Stimulated activated CD4-positive, alpha-beta T cell treated with anti-CD3 and anti-CD28 coated beads, TNF-alpha, amount 100 ng/mL, for 24 hours (primary cell): ENCODE results near the gene RAB17.

Source experiments
- DNase-seq, 3 experiments: peaks; one replicate each; pipeline ENCODE4 v3.0.0-alpha.2; 2020; ENCODE audit warnings: low read depth in 3 of 3

Gene RAB17, protein sequence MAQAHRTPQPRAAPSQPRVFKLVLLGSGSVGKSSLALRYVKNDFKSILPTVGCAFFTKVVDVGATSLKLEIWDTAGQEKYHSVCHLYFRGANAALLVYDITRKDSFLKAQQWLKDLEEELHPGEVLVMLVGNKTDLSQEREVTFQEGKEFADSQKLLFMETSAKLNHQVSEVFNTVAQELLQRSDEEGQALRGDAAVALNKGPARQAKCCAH

DNA sequence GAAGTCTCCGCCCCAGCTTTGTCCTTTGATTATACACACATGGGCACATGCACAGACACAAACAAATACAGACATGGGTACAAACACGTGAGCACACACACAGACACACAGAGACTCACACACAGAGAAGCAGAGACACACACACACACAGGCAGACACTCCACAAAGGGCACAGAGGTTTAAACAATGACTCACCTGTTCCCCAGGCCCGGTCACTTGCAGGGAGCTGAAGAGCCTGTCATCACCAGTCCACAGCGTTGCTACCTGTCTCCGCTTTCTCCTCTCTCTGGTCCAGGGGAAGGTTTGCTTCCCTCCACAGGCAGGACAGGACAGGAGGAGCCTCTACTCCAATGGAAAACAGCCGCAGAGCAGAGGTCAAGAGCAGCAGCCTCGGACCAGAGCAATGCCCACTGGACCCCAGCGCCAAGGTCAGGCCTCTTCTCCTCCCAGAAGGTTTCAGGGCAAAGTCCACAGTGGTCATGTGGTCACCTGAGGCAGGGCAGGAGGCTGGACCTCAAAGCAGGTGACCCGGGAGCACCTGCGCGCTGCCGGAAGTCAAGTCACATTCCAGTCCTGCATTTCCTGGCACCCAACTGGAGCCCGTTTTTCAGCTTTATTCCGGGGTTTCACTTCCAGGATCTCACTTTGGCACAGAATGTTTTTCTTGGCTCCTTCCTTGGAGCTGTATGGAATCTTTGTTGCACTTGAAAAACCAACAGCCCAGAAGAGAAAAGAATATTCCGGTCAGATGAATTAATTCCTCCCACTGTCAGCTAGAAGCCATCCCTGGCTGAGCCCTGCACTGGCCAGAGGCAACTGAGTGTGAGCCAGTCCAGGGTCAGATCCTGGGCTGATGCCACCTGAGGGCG is at the start of gene RAB17:
TSS of gene RAB17 (minus strand) at position 463 of the 869 bp plus-strand sequence. CDS start 4,580 bp downstream, outside the sequence.
- DNase-seq = no peak

DNA sequence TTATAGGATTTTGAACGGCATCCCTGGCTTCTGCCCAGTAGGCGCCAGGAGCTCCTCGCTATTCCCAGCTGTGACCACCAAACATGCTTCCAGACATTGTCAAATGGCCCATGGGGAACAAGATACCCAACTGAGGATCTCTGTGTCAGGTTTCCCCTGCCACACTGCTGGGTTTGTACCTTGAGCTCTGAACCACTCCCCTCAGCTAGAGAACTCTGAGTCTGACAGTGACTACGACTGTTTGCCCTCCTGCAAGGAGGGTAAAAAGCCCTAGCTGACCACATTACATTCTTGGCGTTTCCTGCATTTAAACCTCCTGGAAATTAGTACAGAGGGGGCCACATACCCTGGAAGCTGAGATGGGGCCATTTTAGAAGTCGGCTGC is 49.3 kb upstream of the RAB17 start:
- DNase-seq = no peak

DNA sequence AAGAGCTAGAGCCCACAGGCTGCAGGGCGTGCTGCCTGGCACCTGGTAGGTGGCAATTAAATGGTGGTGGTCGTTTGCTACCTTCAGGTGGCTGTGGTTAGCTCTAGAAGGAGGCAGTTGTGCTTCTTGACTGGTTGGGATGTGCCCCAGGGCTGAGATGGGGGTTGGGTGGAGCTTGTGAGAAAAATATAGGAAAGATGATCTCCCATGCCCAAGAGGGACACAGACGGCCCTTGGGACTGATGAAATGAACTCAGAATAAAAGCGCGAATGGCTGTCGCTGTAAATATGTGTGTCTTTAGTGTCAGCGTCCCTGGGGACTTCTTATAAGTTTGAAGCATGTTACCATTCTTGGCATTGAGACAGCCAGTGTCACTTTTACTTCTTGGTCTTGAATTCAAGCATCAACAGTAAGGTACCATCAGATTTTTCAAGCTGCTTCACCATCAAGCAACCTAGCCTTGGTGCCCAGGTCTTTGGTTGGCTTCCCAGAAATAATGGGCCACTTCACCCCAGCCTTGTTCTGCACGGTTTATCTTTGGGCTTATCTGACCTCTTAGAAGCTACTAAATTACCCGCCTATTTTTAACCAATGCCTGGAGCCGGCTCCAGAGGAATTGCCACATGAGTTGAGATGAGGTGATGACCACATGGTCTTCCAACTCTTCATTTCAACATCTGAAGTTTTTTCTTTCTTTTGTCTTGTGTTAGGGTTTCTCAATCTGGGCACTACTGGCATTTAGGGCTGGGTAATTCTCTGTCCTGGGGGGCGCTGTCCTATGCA is 48.7 kb upstream of the RAB17 start:
- DNase-seq = no peak

DNA sequence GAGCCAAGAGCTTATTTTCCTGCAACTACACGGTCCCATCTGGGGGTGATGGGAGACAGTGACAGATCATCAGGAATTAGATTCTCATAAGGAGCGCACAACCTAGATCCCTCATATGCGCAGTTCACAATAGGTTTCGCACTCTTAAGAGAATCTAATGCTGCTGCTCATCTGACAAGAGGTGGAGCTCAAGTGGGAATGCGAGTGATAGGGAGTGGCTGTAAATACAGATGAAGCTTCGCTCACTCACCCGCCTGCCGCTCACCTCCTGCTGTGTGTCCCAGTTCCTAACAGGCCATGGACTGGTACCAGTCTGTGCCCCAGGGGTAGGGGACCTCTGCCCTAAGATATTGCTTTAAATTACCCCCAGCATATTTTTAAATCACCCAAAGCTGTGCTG is 47.6 kb upstream of the RAB17 start:
- no peak for DNase-seq

DNA sequence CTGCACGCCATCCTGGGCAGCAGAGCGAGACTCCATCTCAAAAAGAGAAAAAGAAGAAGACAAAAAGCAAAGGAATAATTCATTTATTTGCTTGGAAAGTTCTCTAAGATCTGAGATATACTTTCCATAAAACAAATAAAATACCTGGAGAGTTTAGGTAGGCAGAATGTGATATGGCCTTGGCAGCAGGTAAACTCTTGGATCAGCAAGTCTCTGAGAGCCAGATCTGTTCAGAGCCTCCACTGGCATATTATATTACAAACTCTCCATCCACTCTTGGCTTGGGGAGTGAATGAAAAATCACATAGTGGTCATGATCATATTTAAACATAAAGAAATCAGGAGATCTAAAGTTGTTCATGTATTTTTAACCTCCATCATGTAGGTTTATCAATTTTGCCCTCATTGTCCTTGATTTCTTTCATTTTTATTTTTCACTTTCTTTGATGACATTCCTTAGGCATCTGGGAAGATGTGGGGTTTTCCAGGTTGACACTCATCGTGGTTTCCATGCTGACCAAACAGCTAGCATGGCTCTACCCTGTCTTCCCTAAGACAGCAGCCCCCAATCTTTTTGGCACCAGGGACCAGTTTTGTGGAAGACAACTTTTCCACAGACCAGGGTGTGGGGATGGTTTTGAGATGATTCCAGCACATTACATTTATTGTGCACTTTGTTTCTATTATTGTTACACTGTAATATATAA is 47.0 kb upstream of the RAB17 start:
- no peak for DNase-seq

DNA sequence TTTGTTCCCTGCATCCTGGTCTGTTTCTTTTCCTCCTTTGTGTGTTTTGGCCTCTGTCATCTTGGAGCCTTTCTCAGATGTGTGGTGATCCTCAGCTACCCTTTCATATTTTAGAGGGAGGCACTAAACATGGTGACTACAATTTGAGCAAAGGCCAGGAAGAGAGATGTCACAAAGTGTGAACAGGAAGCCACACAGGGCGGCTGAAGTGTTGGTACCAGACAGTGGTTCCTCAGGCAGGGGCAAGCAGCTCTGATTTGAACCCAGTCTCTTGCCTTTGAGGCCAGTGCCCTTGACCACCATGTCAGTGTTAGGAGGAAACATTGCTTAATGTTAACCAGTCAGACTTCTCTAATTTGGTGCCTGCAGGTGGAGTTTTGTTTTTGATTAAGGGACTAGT is 46.0 kb upstream of the RAB17 start:
- DNase-seq = no peak

DNA sequence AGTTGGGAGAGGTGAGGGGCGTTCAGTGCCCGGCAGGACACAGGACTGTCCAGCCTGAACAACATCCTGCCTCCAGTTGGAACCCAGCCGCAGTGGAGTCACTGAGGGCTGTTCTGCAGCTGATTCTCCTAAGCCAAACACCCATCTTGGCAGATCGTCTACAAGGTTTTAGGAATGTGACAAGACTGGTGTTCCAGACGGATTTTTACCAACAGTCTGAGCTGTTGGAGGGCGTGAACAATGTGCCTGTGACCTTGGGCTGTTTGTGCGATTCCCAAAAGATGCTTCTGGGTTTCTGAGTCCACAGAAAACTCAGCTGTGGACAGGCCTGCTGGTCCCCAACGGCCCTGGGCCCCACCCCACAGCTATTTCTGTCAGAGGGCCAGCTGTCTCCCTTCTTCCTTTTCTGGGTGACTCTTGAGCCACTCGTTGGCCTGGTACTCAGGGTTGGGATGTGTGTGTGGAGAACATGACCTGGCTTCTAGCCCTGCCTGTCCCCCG is 42.6 kb upstream of the RAB17 start:
- DNase-seq = no peak

DNA sequence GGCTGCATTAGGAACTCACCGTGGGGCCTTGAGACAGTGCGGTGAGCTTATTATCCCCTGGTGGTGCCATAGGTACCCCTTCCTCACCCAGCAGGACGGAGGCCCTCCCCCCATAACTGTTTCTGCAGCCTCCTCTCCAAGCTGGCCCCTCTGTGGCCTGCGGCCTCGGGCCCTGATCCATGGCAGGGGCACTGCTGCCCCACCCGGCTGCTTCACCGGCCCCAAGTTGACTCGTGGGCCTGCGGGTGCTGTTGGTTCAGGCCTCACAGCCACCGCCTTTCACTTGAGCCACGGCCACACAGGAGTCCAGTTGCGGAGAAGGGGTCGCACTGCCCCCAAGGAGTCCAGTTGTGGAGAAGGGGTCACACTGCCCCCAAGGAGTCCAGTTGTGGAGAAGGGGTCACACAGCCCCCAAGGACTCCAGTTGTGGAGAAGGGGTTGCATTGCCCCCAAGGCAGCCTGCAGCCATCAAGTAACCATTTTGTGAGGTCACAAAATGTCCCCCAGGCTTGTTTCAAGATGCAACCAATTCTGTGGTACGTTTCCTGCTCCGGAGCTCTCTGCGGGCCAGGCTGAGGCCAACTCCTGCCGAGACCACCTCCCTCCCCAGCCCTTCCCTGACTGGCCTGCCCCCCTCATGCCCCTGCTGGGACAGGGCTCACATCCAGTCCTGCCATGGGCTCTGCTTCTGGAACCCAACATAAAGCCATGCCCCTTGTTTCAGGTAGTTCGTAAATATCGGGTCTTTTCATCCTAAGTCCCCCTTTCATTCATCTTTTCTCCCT is 41.5 kb upstream of the RAB17 start:
- no peak for DNase-seq

DNA sequence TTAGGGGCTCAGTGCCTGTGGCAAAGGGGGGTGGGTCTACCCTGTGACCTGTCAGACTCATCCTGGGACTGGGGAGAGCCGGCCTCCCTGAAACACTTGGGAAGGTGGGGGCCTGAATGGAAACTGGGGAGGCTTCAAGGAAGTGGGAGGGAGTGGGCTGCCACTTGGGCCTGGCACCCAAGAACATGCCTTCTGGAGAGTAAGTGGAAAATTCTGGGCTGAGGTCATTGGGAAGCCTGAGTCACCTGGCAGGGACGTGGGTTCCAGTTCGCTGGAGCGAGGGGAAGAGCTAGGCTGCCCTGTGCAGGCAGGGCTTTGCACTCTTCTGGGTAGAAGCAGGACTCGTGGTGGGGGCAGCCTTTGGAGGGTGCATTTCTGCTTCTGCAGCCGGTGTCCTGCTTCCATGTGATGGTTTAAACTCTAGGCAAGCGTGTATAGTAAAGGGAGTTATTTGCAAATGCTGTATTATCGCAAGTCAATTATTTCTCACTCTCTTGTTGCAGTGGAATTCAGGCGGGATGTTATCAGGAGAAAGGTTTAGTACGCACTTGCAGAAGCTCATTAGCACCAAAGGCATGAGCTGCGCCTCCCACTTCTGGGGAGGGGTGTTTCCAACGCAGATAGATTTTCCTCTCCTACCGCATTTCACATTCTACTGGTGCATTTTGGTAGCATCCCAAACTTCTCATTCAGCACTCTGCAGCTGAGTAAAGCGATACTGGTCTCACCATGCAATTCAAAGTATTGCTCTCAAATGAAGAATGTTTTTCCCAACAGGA is 40.7 kb upstream of the RAB17 start:
- no peak for DNase-seq

DNA sequence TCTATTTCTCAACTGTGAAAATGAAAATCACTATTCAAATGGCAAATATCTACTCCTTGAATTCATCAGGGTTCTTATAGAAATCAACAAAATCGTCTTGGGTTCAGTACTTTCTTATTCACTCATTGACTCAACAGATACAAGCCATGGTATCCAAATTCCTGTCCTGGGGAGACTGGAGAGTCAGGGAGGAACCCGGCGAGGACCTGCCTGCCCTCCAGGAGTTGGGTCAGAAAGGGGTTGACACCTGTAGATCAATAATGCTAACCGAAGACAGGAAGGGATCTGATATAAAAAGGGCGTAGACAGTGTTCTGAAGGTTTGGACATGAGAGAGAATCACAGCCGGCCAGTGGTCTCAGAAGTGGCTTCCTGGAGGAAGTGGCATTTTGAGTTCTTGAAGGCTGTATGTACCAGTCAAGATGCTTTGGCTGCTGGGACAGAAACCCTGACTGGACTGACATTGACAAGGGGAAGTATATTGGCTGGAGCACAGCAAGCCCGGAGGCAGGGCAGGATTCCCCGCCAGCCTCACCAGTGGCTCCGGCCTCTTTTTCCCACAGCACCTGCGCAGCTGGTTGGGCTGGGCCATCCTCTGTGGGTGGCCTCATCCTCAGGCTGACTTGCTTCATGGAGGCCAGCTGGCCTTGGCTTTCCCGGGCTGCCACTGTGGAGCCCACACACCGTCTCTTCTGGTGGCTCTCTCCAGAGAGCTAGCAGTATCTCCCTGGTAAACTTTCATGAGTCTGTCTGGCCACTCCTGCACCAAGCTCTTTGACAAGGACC is 39.9 kb upstream of the RAB17 start:
- DNase-seq = no peak

DNA sequence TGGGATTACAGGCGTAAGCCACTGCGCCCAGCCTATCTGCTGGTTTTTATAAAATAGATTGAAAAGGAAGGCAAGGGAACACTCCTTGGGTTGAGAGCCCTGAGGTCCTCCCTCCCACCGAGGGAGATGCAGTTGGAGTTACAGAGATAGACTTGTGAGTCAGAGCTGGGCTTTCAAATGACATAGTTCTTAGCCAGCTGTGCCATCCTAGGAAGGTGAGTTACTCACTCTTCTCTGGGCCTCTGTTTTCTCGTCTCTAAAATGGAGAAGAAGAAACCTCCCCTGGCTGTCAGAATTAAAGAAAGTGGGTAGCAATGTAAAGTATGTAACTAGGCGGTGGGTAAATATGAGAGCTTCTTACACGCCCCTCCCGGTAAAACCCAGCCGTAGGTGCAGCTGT is 39.2 kb upstream of the RAB17 start:
- DNase-seq = no peak

DNA sequence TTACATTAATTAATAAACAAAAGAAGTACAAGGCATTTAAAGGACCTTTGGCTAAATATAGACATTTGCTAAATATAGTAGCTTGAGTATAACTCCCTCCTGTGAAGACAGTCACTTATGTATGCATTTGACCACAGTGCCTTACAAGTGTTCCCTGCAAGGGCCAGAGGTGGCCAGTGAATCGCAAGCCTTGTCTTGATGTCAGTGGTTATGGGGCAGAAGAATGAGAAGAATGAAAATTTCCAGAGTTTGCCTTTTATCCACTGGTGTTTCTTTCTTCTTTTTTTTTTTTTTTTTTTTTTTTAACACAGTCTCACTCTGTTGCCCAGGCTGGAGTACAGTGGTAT is 38.6 kb upstream of the RAB17 start:
- DNase-seq = no peak

DNA sequence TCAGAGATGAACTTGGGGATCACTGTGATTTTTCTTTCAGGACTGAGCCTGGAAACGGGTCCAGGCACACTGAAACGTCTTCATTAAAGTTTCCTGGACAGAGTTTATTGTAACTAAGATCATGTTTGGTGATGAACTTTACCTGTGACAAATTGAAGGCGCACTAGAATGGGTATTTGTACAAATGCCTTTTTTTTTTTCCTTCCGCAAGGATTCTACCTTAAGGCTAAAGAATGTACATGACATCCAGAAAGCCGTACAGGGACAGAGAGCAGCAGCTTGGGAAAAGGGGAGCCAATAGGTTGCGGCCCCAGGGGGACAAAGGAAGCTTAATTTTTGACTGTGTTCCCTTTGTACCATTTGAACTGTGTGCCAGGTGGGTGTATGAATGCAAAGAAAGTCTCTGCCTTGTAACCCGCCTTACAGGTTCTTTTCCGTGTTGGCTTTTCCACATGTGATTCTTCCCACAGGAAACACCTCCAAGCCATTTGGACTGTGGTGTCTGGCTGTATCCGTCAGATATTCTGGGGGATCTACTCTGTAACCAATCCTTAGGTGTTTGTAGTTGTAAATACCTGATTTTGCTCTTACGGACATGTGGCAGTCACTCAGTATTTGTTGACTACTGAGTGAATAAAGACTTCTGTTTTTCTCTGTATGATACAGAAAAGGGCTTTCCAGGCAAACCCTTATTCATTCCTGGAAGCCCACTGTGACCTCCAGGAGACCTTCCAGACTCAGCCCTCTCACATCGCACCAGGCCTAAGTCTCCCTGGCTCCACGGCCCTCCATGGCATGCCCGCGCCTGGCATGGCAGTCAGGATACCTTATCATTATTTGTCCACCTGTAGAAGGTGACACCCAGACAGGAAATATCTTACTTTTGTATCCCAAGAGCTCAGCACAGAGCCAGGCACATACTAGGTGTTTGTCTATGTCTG is 38.0 kb upstream of the RAB17 start:
- no peak for DNase-seq

DNA sequence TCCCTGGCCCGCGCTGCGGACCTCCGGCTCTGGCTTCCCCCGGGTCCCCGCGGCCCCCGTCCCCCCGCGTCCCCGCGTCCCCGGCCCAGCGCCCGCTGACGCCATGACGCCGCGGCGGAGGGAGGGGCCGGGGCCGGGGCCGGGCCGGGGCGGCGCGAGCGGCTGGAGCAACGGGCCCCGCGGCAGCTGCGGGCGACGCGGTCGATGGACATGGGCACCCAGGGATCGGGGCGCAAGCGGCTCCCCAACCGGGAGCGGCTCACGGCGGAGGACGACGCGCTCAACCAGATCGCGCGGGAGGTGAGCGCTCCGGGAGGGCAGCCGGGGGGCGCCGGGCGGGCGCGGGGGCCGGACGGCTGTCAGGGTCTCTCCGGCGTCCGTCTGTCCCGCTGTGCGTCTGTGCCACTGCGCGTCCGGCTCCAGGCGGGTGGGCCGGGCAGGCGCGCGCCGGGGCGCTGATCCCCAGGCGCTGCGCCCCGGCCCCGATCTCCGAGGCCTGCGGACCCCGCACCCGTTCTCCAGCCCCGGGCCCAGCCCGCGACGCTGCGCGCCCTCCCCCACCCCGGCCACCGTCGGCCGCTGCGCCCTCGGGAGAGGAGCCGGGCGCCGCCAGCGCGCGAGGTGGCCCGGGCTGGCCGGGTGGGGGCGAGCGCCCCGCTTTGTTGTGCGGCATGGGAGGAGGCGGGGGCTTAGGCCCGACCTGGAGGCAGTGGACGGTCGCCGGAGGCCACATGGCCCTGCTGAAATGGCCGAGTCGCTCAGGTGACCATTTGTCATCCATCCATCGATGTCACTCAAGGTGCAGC is 37.1 kb upstream of the RAB17 start, which contains the start of gene LRRFIP1:
TSS of gene LRRFIP1 (plus strand) at position 147 of the 806 bp plus-strand sequence. CDS start at position 205, 58 bp downstream.
- DNase-seq = peak in 1 of 3 experiments; percentile 20

DNA sequence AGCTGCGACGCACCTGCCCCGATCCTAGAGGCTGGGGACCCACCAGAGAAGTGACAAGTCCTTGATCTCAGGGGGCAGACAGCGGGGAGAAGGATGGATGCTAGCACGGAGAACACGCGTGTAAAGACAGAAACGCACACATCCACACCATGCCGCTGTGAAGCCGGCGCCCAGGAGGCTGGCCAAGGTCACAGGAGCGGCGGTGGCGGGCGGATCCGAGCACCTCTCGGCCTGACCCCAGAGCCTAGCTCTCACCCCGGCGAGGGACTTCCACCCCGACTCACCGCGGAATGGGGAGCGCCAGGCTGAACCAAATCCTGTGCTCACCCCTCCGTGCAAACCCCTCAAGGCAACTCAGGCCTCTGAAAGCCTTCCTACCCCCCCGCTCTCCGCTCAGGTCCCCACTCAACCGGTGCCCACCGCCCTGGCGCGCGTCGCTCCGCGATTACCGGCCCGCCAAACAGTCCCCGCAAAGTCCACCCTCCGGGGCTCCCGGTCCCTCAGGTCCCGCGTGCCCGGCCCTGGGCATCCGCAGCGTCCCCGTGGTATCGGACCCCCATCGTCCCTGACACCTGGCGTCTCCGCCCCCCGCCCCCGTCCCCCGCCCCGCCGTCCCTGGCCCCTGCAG is 36.4 kb upstream of the RAB17 start:
- DNase-seq = no peak

DNA sequence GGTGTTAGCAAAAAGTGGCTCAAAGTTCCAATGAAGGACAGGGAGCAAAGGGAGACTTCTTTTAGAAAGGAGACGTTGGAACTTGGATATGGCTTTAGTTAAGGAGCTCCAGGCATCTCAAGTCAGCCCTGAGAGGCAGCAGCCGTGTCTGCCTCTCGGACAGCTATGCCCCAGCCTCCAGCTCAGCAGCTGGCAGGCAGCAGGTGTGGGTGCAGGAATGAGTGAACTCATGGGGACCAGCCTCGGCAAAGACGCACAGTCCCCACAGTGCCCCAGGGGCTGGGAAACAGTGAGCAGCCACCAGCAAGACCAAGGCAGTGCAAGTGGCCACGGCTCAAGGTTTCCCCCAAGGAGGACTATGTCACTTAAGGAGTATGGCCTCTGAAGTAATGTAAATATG is 35.2 kb upstream of the RAB17 start:
- no peak for DNase-seq

DNA sequence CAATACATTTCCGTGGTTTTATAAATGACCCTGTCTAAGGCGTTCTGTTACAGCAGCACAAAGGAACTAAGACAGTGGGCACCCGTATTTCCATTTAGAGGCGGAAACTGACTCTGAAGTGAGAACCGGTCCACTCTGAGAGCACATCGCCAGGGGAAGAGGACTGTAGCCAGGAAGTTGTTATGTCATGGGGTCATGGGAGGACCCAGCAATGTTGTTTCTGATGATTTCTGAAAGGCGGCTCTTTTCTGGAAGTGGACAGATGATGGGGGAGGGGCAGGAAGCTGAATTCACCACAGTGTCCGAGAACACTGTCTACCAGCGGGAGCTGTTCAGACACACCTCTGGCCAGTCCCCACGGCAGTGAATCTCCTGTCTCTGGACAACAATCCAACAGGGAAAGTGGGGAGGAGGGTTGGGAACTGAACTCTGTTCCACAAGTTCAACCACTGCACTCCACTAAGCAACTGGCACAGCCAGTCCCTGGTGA is 34.7 kb upstream of the RAB17 start:
- no peak for DNase-seq
